Prostate gland (tissue), 2 donors: Measurements from ENCODE around the gene ADAMTS19.

Experiments used
- POLR2A ChIP-seq: fragments of 450-650 bp; IDR thresholded peaks from one replicate; pipeline ENCODE4 v1.6.1; 2016; ENCODE audit warnings: antibody characterized with exemption, mild to moderate bottlenecking
- POLR2AphosphoS5 ChIP-seq: sonication (generic); formaldehyde crosslinking; IDR thresholded peaks from one replicate; pipeline ENCODE4 v1.6.1; 2017; ENCODE audit warnings: antibody characterized with exemption
- TF ChIP-seq, protein P1 (sequence below), 4 experiments: fragments of 200-600 bp in 2 of 4; fragments of 450-650 bp in 2 of 4; sonication (generic) in 2 of 4; IDR thresholded peaks; 1 replicate in 3 of 4; 2 replicates in 1 of 4; pipeline ENCODE4 v1.5.1; 2016 to 2019; ENCODE audit warnings: antibody characterized with exemption in 4 of 4, mild to moderate bottlenecking in 2 of 4, moderate library complexity in 2 of 4

GRCh38 chr5:129541648-129542251 lies 81.7 kb downstream of the ADAMTS19 start:
- TF ChIP-seq POLR2A = no peak
- TF ChIP-seq, protein P1, sequence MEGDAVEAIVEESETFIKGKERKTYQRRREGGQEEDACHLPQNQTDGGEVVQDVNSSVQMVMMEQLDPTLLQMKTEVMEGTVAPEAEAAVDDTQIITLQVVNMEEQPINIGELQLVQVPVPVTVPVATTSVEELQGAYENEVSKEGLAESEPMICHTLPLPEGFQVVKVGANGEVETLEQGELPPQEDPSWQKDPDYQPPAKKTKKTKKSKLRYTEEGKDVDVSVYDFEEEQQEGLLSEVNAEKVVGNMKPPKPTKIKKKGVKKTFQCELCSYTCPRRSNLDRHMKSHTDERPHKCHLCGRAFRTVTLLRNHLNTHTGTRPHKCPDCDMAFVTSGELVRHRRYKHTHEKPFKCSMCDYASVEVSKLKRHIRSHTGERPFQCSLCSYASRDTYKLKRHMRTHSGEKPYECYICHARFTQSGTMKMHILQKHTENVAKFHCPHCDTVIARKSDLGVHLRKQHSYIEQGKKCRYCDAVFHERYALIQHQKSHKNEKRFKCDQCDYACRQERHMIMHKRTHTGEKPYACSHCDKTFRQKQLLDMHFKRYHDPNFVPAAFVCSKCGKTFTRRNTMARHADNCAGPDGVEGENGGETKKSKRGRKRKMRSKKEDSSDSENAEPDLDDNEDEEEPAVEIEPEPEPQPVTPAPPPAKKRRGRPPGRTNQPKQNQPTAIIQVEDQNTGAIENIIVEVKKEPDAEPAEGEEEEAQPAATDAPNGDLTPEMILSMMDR (IDR thresholded peaks at IDR 0.05) = no peak
- TF ChIP-seq POLR2AphosphoS5 = no peak
